Osteocyte (in vitro differentiated cells): ENCODE measurements around the gene DGKE. TPM values are rescaled to one million over a fixed set of nuclear protein-coding genes. Genes with fewer than 3 reads are reported as not detected.

Source experiments
- DNase-seq: peaks from one replicate; pipeline ENCODE4 v3.0.0; 2021; ENCODE audit warnings: mixed read lengths; ENCODE audit not compliant: unreplicated experiment; ENCODE audit errors: extremely low spot score
- H3K27ac Mint-ChIP-seq: one replicate; pipeline ENCODE4 v1.8.0; 2021; ENCODE audit warnings: mild to moderate bottlenecking, mixed read lengths; ENCODE audit not compliant: unreplicated experiment
- H3K27me3 Mint-ChIP-seq: one replicate; pipeline ENCODE4 v1.8.0; 2021; ENCODE audit warnings: mixed read lengths; ENCODE audit not compliant: unreplicated experiment
- H3K36me3 Mint-ChIP-seq: one replicate; pipeline ENCODE4 v1.8.0; 2021; ENCODE audit warnings: mixed read lengths; ENCODE audit not compliant: unreplicated experiment
- H3K4me1 Mint-ChIP-seq: one replicate; pipeline ENCODE4 v1.8.0; 2021; ENCODE audit warnings: mixed read lengths; ENCODE audit not compliant: unreplicated experiment
- H3K4me3 Mint-ChIP-seq: one replicate; pipeline ENCODE4 v1.8.0; 2021; ENCODE audit warnings: mild to moderate bottlenecking, moderate library complexity, mixed read lengths; ENCODE audit not compliant: unreplicated experiment
- H3K9me3 Mint-ChIP-seq: one replicate; pipeline ENCODE4 v1.8.0; 2021; ENCODE audit warnings: mixed read lengths; ENCODE audit not compliant: unreplicated experiment
- CTCF ChIP-seq: fragments of 200-600 bp; sonication (generic); IDR thresholded peaks from 2 replicates; pipeline ENCODE4 v1.5.0; 2021; ENCODE audit warnings: antibody characterized with exemption, mild to moderate bottlenecking, moderate library complexity
- total RNA-seq: library from RNA; stranded (reverse); gene quantifications from 2 replicates; pipeline ENCODE4 v1.2.1, GENCODE V29; 2021

Gene DGKE
- total RNA-seq, 1 donor from 2014 or later = 6.6 TPM

GRCh38 chr17:56914581-56915273, 80.8 kb downstream of the DGKE start:
- peak; percentile 44 for DNase-seq
- TF ChIP-seq CTCF = no peak
- Mint-ChIP-seq H3K27ac (peak overlapping the region; percentile 91), H3K4me1 (peaks cover 38% of the 10 kb centered on the region), H3K36me3 (no peaks in the 10 kb centered on the region), H3K27me3 (no peaks in the 10 kb centered on the region), H3K4me3 (peak overlapping the region; percentile 86), H3K9me3 (peaks cover 10% of the 10 kb centered on the region)

GRCh38 chr17:56917559-56918296, 83.8 kb downstream of the DGKE start:
- TF ChIP-seq CTCF = no peak
- peaks cover 10% of the 10 kb centered on the region for H3K9me3 Mint-ChIP-seq
- no peak overlapping the region for H3K27ac Mint-ChIP-seq
- H3K36me3 Mint-ChIP-seq = no peaks in the 10 kb centered on the region
- H3K27me3 Mint-ChIP-seq = no peaks in the 10 kb centered on the region
- no peak for DNase-seq
- peaks cover 22% of the 10 kb centered on the region for H3K4me1 Mint-ChIP-seq
- H3K4me3 Mint-ChIP-seq = no peak overlapping the region

- no peaks in the 10 kb centered on the region for H3K27me3 Mint-ChIP-seq
These were observed 85.0 kb downstream of the DGKE start for GRCh38 chr17:56918916-56919315.

More at GRCh38 chr17:56918916-56919315, 85.0 kb downstream of the DGKE start:
- H3K9me3 Mint-ChIP-seq = peaks cover 10% of the 10 kb centered on the region
- H3K4me3 Mint-ChIP-seq = no peak overlapping the region
- no peaks in the 10 kb centered on the region for H3K36me3 Mint-ChIP-seq
- no peak for TF ChIP-seq CTCF
- peaks cover 16% of the 10 kb centered on the region for H3K4me1 Mint-ChIP-seq
- no peak overlapping the region for H3K27ac Mint-ChIP-seq
- DNase-seq = no peak

Other genes starting within 250 kb of the DGKE start
- gene NOG, start 240.5 kb upstream of the DGKE start, total RNA-seq = not detected in 2 replicates
- 1.6 and 2.4 TPM in 2 replicates for gene C17orf67, start 231 bp upstream of the DGKE start, total RNA-seq
- gene TRIM25, start 79.9 kb downstream of the DGKE start, total RNA-seq = 28.1 and 35.1 TPM in 2 replicates
- gene COIL, start 126.9 kb downstream of the DGKE start, total RNA-seq = 14.9 and 15.2 TPM in 2 replicates
- gene SCPEP1, start 144.0 kb downstream of the DGKE start, total RNA-seq = 68.9 and 75.2 TPM in 2 replicates